H1 (cell line): Measurements from ENCODE around the gene RIC8A. TPM values are rescaled to one million over a fixed set of nuclear protein-coding genes. Genes with fewer than 3 reads are reported as not detected.

Experiments
- CREB1 ChIP-seq: IDR thresholded peaks from 2 replicates; pipeline ENCODE4 v1.6.1; 2012; ENCODE audit warnings: inconsistent platforms
- HDAC6 ChIP-seq: IDR thresholded peaks from one replicate; pipeline ENCODE4 v1.7.1; 2012; ENCODE audit warnings: low read depth, mild to moderate bottlenecking, inconsistent platforms, low read length, moderate library complexity
- POLR2A ChIP-seq, 2 experiments: IDR thresholded peaks; 1 replicate in 1 of 2; 2 replicates in 1 of 2; pipeline ENCODE4 v1.6.1; 2011; ENCODE audit warnings: low read depth in 2 of 2, low read length in 2 of 2, mild to moderate bottlenecking in 2 of 2; ENCODE audit errors: control extremely low read depth in 1 of 2
- RNF2 ChIP-seq: fragments of 200-900, 300-1000 bp; sonication (generic); IDR thresholded peaks from 2 replicates; pipeline ENCODE4 v1.7.1; 2016; ENCODE audit warnings: borderline replicate concordance, low read depth, mild to moderate bottlenecking, antibody characterized with exemption, low read length; ENCODE audit not compliant: poor library complexity, severe bottlenecking; ENCODE audit errors: missing control alignments
- SIN3A ChIP-seq, 2 experiments: IDR thresholded peaks in 1 of 2; conservative IDR thresholded peaks in 1 of 2; 2 replicates each; pipeline ENCODE4 v1.6.1; 2011 to 2012; ENCODE audit warnings: low read length in 2 of 2, improper control_type of control experiment in 1 of 2, low read depth in 1 of 2, mild to moderate bottlenecking in 1 of 2
- polyA plus RNA-seq, 7 experiments: library from polyadenylated mRNA; depleted of rRNA in 3 of 7; stranded (reverse) in 5 of 7; unstranded in 2 of 7; fragments of >200 nt in 5 of 7; fragments of 200-250 nt in 2 of 7; gene quantifications; 1 replicate in 5 of 7; 2 replicates in 1 of 7; 4 replicates in 1 of 7; pipeline versions ENCODE4 v1.2.1 to v1.2.3, GENCODE V29; 2011 to 2013; ENCODE audit warnings: missing spikeins in 2 of 7, mixed read lengths in 2 of 7
- total RNA-seq: library from RNA; stranded (reverse); fragmentation: NEBNext Ultra II Directional; extraction: Animal tissue kit (Norgen Biotek cat#: 25700); gene quantifications from 2 replicates; pipeline ENCODE4 v1.2.1, GENCODE V29; 2021

Gene RIC8A
- total and polyA plus RNA-seq, 2 of the 8 experiments (the other 6 are each of a cell fraction or from before 2014, with no cell fraction given), result 67.0 to 105 TPM

- no peak for TF ChIP-seq RNF2
- no peak for TF ChIP-seq HDAC6
- TF ChIP-seq SIN3A (conservative IDR thresholded peaks at IDR 0.05 in 1 of 2, IDR thresholded peaks at IDR 0.05 in 1 of 2; ENCODE audit: low read depth in 1 of 2, low read length in 2 of 2), result no peak
- TF ChIP-seq CREB1, result no peak
- TF ChIP-seq POLR2A (IDR thresholded peaks at IDR 0.05; ENCODE audit: control extremely low read depth in 1 of 2, low read depth in 2 of 2, low read length in 2 of 2), result no peak
Observed at GRCh38 chr11:202490-202889, 5.0 kb upstream of the RIC8A start (continued).
